Endothelial cell of umbilical vein (primary cell): ENCODE data around the gene ETFB. TPM values are rescaled to one million over a fixed set of nuclear protein-coding genes. Genes with fewer than 3 reads are reported as not detected.

ENCODE experiments used
- BruUV-seq: library from RNA; stranded (reverse); fragments of 400-500 nt; replicated peaks from 2 replicates; lab custom pipeline; 2021; lab: Mats Ljungman, UMichigan
- CTCF ChIA-PET: fragments of 300-600, 350-600 bp; sonication (Branson Sonifier 250); formaldehyde crosslinking; loops from one replicate; lab custom pipeline; 2021; ENCODE audit warnings: antibody characterized with exemption, inconsistent platforms; lab: Charles Lee
- POLR2A ChIA-PET: fragments of 300-600, 350-600 bp; sonication (Branson Sonifier 250); formaldehyde crosslinking; loops from one replicate; lab custom pipeline; 2021; ENCODE audit warnings: antibody characterized with exemption, inconsistent platforms; lab: Charles Lee
- DNase-seq: peaks from one replicate; pipeline ENCODE4 v3.0.0-alpha.2; 2011; ENCODE audit warnings: low read depth, low spot score
- FAIRE-seq: peaks from 2 replicates; lab custom pipeline; 2011; peaks lifted over from hg19 to GRCh38; lab: Jason Lieb, UNC
- H2AFZ ChIP-seq: 2 replicates; pipeline ENCODE4 v1.6.0; 2012; ENCODE audit warnings: low read depth, low read length, control low read depth, inconsistent platforms
- H3K27ac ChIP-seq: 2 replicates; pipeline ENCODE4 v1.5.1; 2011; ENCODE audit warnings: low read depth, mild to moderate bottlenecking, control low read depth, low read length, moderate library complexity; ENCODE audit not compliant: insufficient read depth
- H3K27me3 ChIP-seq, 2 experiments: 2 replicates each; pipeline versions ENCODE4 v1.6.0 to v1.6.1; 2011; ENCODE audit warnings: low read length in 2 of 2, mixed read lengths in 1 of 2; ENCODE audit not compliant: control insufficient read depth in 2 of 2, insufficient read depth in 2 of 2
- H3K36me3 ChIP-seq, 2 experiments: 2 replicates in 1 of 2; 3 replicates in 1 of 2; pipeline ENCODE4 v1.5.1; 2011; ENCODE audit warnings: low read length in 2 of 2, mild to moderate bottlenecking in 1 of 2, moderate library complexity in 1 of 2; ENCODE audit not compliant: control insufficient read depth in 2 of 2, insufficient read depth in 2 of 2; ENCODE audit errors: extremely low read depth in 1 of 2
- H3K4me1 ChIP-seq: 3 replicates; pipeline ENCODE4 v1.5.1; 2011; ENCODE audit warnings: mild to moderate bottlenecking, low read length; ENCODE audit not compliant: control insufficient read depth, insufficient read depth; ENCODE audit errors: extremely low read depth
- H3K4me2 ChIP-seq: 2 replicates; pipeline ENCODE4 v1.6.1; 2011; ENCODE audit warnings: low read length, control low read depth, mixed read lengths; ENCODE audit not compliant: insufficient read depth
- H3K4me3 ChIP-seq, 3 experiments: fragments of 200-600 bp in 1 of 3; sonication (generic), shearing (Covaris generic) in 1 of 3; replicated peaks in 1 of 3; 2 replicates each; pipeline ENCODE4 v1.5.1; 2011 to 2016; ENCODE audit warnings: control low read depth in 3 of 3, low read length in 3 of 3, mild to moderate bottlenecking in 2 of 3, inconsistent platforms in 1 of 3, low read depth in 1 of 3, moderate library complexity in 1 of 3; ENCODE audit not compliant: insufficient read depth in 1 of 3
- H3K79me2 ChIP-seq: 2 replicates; pipeline ENCODE4 v1.6.0; 2012; ENCODE audit warnings: low read length, inconsistent platforms; ENCODE audit not compliant: control insufficient read depth, insufficient read depth
- H3K9ac ChIP-seq: replicated peaks from 2 replicates; pipeline ENCODE3; 2011; ENCODE audit warnings: low read length, control low read depth; ENCODE audit not compliant: insufficient read depth; ENCODE audit errors: extremely low read depth
- H3K9me1 ChIP-seq: replicated peaks from 3 replicates; pipeline ENCODE4 v1.6.0; 2011; ENCODE audit warnings: mild to moderate bottlenecking, low read length; ENCODE audit not compliant: control insufficient read depth, insufficient read depth; ENCODE audit errors: extremely low read depth
- H3K9me3 ChIP-seq: replicated peaks from 2 replicates; pipeline ENCODE4 v1.5.1; 2012; ENCODE audit warnings: low read length, inconsistent platforms; ENCODE audit not compliant: control insufficient read depth, insufficient read depth
- H4K20me1 ChIP-seq: replicated peaks from 2 replicates; pipeline ENCODE3; 2011; ENCODE audit warnings: mild to moderate bottlenecking, low read length; ENCODE audit not compliant: control insufficient read depth, insufficient read depth; ENCODE audit errors: extremely low read depth
- CTCF ChIP-seq, 2 donors: IDR thresholded peaks; 1 replicate in 1 of 2; 2 replicates in 1 of 2; pipeline ENCODE4 v1.5.1; 2011; ENCODE audit warnings: low read length in 2 of 2, mild to moderate bottlenecking in 2 of 2, moderate library complexity in 2 of 2, control low read depth in 1 of 2, inconsistent platforms in 1 of 2, low read depth in 1 of 2; ENCODE audit not compliant: insufficient read depth in 1 of 2; ENCODE audit errors: extremely low read depth in 1 of 2
- EZH2 ChIP-seq: IDR thresholded peaks from 2 replicates; pipeline ENCODE4 v1.6.1; 2012; ENCODE audit warnings: borderline replicate concordance, low read depth, mild to moderate bottlenecking, moderate library complexity, low read length, inconsistent platforms; ENCODE audit not compliant: severe bottlenecking
- FOS ChIP-seq: IDR thresholded peaks from 2 replicates; pipeline ENCODE4 v1.6.1; 2011; ENCODE audit warnings: mild to moderate bottlenecking, low read length, moderate library complexity, borderline replicate concordance; ENCODE audit not compliant: insufficient read depth
- GATA2 ChIP-seq: IDR thresholded peaks from 2 replicates; pipeline ENCODE4 v1.7.0; 2011; ENCODE audit warnings: low read depth, mild to moderate bottlenecking, moderate library complexity, mixed read lengths, low read length; ENCODE audit not compliant: insufficient read length, insufficient read depth
- JUN ChIP-seq: IDR thresholded peaks from 2 replicates; pipeline ENCODE4 v1.6.1; 2011; ENCODE audit warnings: borderline replicate concordance, low read depth; ENCODE audit not compliant: insufficient read length, insufficient read depth
- MAX ChIP-seq: IDR thresholded peaks from 2 replicates; pipeline ENCODE4 v1.6.1; 2011; ENCODE audit not compliant: insufficient read depth, insufficient read length
- MYC ChIP-seq: IDR thresholded peaks from one replicate; pipeline ENCODE4 v1.6.1; 2011; ENCODE audit warnings: mild to moderate bottlenecking, low read depth, low read length
- POLR2A ChIP-seq: IDR thresholded peaks from 2 replicates; pipeline ENCODE4 v1.6.1; 2012; ENCODE audit warnings: low read depth, mild to moderate bottlenecking, control low read depth, low read length
- POLR2AphosphoS5 ChIP-seq: IDR thresholded peaks from 2 replicates; pipeline ENCODE4 v1.6.1; 2012; ENCODE audit warnings: low read depth, mild to moderate bottlenecking, control low read depth, low read length, moderate library complexity; ENCODE audit not compliant: insufficient read depth
- dilution Hi-C: fragments of 300-500 bp; cut with MboI; formaldehyde crosslinking; loops from one replicate; pipeline ENCODE4 v1.15.0; 2019; ENCODE audit warnings: low sequenced_read_pairs; ENCODE audit not compliant: extremely low pct_ligation_motif_present
- intact Hi-C: fragments of 100-400 bp; cut with micrococcal nuclease; formaldehyde crosslinking; loops from one replicate; pipeline ENCODE4 v1.10.0; 2022
- polyA plus RNA-seq, 4 experiments: library from polyadenylated mRNA; depleted of rRNA in 3 of 4; stranded (reverse) in 3 of 4; unstranded in 1 of 4; fragments of >200 nt; gene quantifications; 2 replicates each; pipeline versions ENCODE4 v1.2.1 to v1.2.3, GENCODE V29; 2011 to 2012; ENCODE audit warnings: missing spikeins in 1 of 4
- total RNA-seq: library from RNA; stranded (reverse); gene quantifications from 2 replicates; pipeline ENCODE4 v1.2.3, GENCODE V29; 2021

The ETFB gene
- total and polyA plus RNA-seq, 2 donors (not counting 3 experiments of a cell fraction or from before 2014, with no cell fraction given): 54.1 to 99.2 TPM

- H2AFZ ChIP-seq: no peak overlapping the region
- no peak overlapping the region for H3K4me2 ChIP-seq
- no peaks in the 10 kb centered on the region for H3K79me2 ChIP-seq
- no peaks in the 10 kb centered on the region for H3K9me1 ChIP-seq
- intact Hi-C loops: no loop called here
- POLR2A ChIA-PET: no interaction called here
- H3K4me1 ChIP-seq: no peaks in the 10 kb centered on the region
- H3K27ac ChIP-seq: no peak overlapping the region
- DNase-seq (no peak), FAIRE-seq (no peak)
- H4K20me1 ChIP-seq: no peaks in the 10 kb centered on the region
- H3K9ac ChIP-seq: no peak overlapping the region
- H3K36me3 ChIP-seq: no peaks in the 10 kb centered on the region
- H3K27me3 ChIP-seq: no peaks in the 10 kb centered on the region
- TF ChIP-seq POLR2A (no peak), CTCF (IDR thresholded peaks at IDR 0.05; ENCODE audit: extremely low read depth in 1 of 2, insufficient read depth in 1 of 2, low read depth in 1 of 2, low read length in 2 of 2) (no peak), MAX (no peak), MYC (no peak), GATA2 (no peak), FOS (no peak), EZH2 (no peak), JUN (no peak), POLR2AphosphoS5 (no peak)
- CTCF ChIA-PET: interaction anchor here (1.3 to 1.7 kb wide), 2 partner anchors 11 to 17 kb away, joined by 4 read pairs; no protein-coding TSS in a partner anchor
- dilution Hi-C loops: no loop called here
- H3K4me3 ChIP-seq: no peak overlapping the region
- no peaks in the 10 kb centered on the region for H3K9me3 ChIP-seq
- BruUV-seq: no TSS peak
Observed at GRCh38 chr19:51356159-51356801, 9.9 kb downstream of the ETFB start.
